Type B pancreatic cell (in vitro differentiated cells): ENCODE measurements around the gene DENND6B. TPM values are rescaled to one million over a fixed set of nuclear protein-coding genes. Genes with fewer than 3 reads are reported as not detected.
A peak's percentile ranks its signal among the peaks of the same experiment; 100 is the strongest.

Experiments used
- DNase-seq: peaks from one replicate; pipeline ENCODE4 v3.0.0; 2021; ENCODE audit warnings: mixed read lengths; ENCODE audit not compliant: unreplicated experiment; ENCODE audit errors: extremely low spot score
- H3K27ac Mint-ChIP-seq: 2 replicates; pipeline ENCODE4 v1.8.0; 2021; ENCODE audit warnings: mild to moderate bottlenecking, mixed read lengths
- H3K27me3 Mint-ChIP-seq: 2 replicates; pipeline ENCODE4 v1.8.0; 2021; ENCODE audit warnings: mixed read lengths
- H3K36me3 Mint-ChIP-seq: 2 replicates; pipeline ENCODE4 v1.8.0; 2021; ENCODE audit warnings: mixed read lengths
- H3K4me1 Mint-ChIP-seq: one replicate; pipeline ENCODE4 v1.8.0; 2021; ENCODE audit warnings: mixed read lengths; ENCODE audit not compliant: unreplicated experiment
- H3K4me3 Mint-ChIP-seq: 2 replicates; pipeline ENCODE4 v1.8.0; 2021; ENCODE audit warnings: mild to moderate bottlenecking, mixed read lengths
- H3K9me3 Mint-ChIP-seq: 2 replicates; pipeline ENCODE4 v1.8.0; 2021; ENCODE audit warnings: mixed read lengths
- CTCF ChIP-seq: fragments of 200-600 bp; sonication (generic); conservative IDR thresholded peaks from 2 replicates; pipeline ENCODE4 v1.5.0; 2021; ENCODE audit warnings: antibody characterized with exemption, mild to moderate bottlenecking
- total RNA-seq: library from RNA; stranded (reverse); gene quantifications from 2 replicates; pipeline ENCODE4 v1.2.1, GENCODE V29; 2021; ENCODE audit warnings: low replicate concordance

The DENND6B gene
- total RNA-seq, 1 donor from 2014 or later, result 25.6 TPM

- no peak for DNase-seq
- Mint-ChIP-seq H3K9me3 (no peaks in the 10 kb centered on the region), H3K27me3 (no peaks in the 10 kb centered on the region), H3K4me3 (peak overlapping the region; percentile 62), H3K36me3 (peaks cover 4% of the 10 kb centered on the region), H3K4me1 (peaks cover 25% of the 10 kb centered on the region), H3K27ac (peak overlapping the region; percentile 34)
- no peak for TF ChIP-seq CTCF
Measured at GRCh38 chr22:50302041-50302541, 24.7 kb downstream of the DENND6B start.

- Mint-ChIP-seq H3K36me3 (peaks cover 4% of the 10 kb centered on the region), H3K27ac (peak overlapping the region; percentile 70), H3K4me3 (peak overlapping the region; percentile 66), H3K9me3 (no peaks in the 10 kb centered on the region), H3K27me3 (no peaks in the 10 kb centered on the region), H3K4me1 (peaks cover 25% of the 10 kb centered on the region)
- no peak for DNase-seq
- TF ChIP-seq CTCF, result no peak
Measured at GRCh38 chr22:50301581-50301991, 25.2 kb downstream of the DENND6B start.

- H3K36me3 Mint-ChIP-seq, result peaks cover under 1% of the 10 kb centered on the region
- no peaks in the 10 kb centered on the region for H3K9me3 Mint-ChIP-seq
- peak overlapping the region; percentile 70 for H3K27ac Mint-ChIP-seq
- TF ChIP-seq CTCF, result no peak
- no peak for DNase-seq
- peaks cover 18% of the 10 kb centered on the region for H3K4me1 Mint-ChIP-seq
- H3K27me3 Mint-ChIP-seq, result no peaks in the 10 kb centered on the region
- peak overlapping the region; percentile 66 for H3K4me3 Mint-ChIP-seq
Measured at GRCh38 chr22:50300620-50301257, 26.1 kb downstream of the DENND6B start.

GRCh38 chr22:50299785-50300619 lies 26.8 kb downstream of the DENND6B start:
- no peak for DNase-seq
- H3K4me1 Mint-ChIP-seq, result peaks cover 22% of the 10 kb centered on the region
- H3K27me3 Mint-ChIP-seq, result no peaks in the 10 kb centered on the region
- no peaks in the 10 kb centered on the region for H3K9me3 Mint-ChIP-seq
- H3K27ac Mint-ChIP-seq, result no peak overlapping the region
- H3K36me3 Mint-ChIP-seq, result no peaks in the 10 kb centered on the region
- TF ChIP-seq CTCF, result no peak
- peak overlapping the region; percentile 52 for H3K4me3 Mint-ChIP-seq

- Mint-ChIP-seq H3K36me3 (no peaks in the 10 kb centered on the region), H3K4me3 (peak overlapping the region; percentile 70), H3K27me3 (no peaks in the 10 kb centered on the region), H3K9me3 (no peaks in the 10 kb centered on the region), H3K27ac (peak overlapping the region; percentile 82), H3K4me1 (peaks cover 19% of the 10 kb centered on the region)
- DNase-seq, result no peak
- peak; percentile 27 for TF ChIP-seq CTCF
Measured at GRCh38 chr22:50298937-50299784, 27.7 kb downstream of the DENND6B start.
